NCI-H510A treated with DMSO at 0.1 percent for 48 hours (cell line): ENCODE data around the gene VSIG10L.

ENCODE experiments used
- DNase-seq: peaks from one replicate; lab custom pipeline; 2025; lab: John Stamatoyannopoulos, UW

VSIG10L gene

GRCh38 chr19:51341976-51342580, at the start of gene VSIG10L:
Gene VSIG10L (minus strand): TSS chr19:51342139. CDS start chr19:51342124, 15 bp downstream.
- no peak for DNase-seq

DNA sequence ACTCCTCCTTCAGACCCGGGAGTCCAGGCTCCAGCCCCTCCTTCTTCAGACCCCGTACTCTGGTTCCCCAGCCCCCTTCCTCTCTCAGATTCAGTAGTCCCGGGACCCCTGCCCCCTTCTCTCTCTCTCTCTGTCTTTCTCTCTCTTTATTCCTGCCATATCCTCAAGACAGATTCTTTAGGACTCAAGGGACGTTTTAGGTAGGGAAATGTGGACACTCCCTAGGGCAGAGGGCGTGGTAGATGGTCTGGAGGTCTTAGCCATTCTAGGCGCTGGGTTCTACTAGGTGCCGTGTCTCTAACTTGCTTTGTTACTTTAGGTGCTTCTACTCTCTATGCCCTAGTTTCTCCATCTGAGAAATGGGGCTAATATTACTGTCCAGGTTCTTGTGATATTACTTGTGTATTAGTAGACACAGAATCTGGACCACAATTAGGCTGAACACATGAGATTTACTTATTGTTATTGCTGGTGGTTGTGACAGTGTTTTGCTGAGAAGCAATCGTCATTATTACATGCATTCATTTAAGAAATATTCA, 49.2 kb upstream of the VSIG10L start:
- DNase-seq = no peak

- no peak for DNase-seq
Observed at GRCh38 chr19:51389143-51389542, 47.2 kb upstream of the VSIG10L start.

GRCh38 chr19:51387924-51388389, 46.0 kb upstream of the VSIG10L start, which contains the start of gene LIM2:
Gene LIM2 (minus strand): TSS chr19:51387974. CDS start chr19:51387443, 531 bp downstream.
- DNase-seq = no peak

GRCh38 chr19:51386882-51387520, 45.1 kb upstream of the VSIG10L start:
- no peak for DNase-seq

- DNase-seq = no peak
Observed at GRCh38 chr19:51382004-51382403, 40.1 kb upstream of the VSIG10L start.

- no peak for DNase-seq
Observed at GRCh38 chr19:51380379-51380778, 38.4 kb upstream of the VSIG10L start.

GRCh38 chr19:51377422-51377821, 35.5 kb upstream of the VSIG10L start:
- DNase-seq = no peak

DNA sequence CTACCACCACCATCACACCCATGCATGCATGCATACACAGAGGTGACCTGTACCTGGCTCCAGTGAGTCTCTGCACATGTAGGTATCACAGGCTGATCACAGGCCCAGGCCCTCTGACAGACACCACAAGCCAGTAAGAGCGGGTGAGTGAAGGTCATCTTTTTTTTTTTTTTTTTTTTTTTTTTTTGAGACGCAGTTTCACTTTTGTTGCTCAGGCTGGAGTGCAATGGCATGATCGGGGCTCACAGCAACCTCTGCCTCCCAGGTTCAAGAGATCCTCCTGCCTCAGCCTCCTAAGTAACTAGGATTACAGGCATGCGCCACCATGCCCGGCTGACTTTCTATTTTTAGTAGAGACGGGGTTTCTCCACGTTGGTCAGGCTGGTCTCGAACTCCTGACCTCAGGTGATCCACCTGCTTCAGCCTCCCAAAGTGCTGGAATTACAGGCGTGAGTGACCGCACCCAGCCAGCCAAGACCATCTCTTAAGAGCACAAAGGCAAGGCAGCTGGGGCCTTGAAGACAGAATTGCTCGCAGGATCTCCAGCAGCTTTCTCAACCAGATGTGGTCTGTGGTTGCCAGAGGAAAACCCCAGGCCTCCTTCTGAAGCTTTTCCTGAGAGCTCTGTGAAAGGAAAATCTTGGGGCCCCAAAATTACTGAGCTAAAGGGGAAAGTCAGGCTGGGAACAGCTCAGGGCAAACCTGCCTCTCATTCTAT, 33.7 kb upstream of the VSIG10L start:
- DNase-seq = no peak

GRCh38 chr19:51372649-51373504, 30.9 kb upstream of the VSIG10L start, which contains the start of gene NKG7:
Gene NKG7 (minus strand): TSS chr19:51372654. CDS start chr19:51372535, 119 bp downstream.
- no peak for DNase-seq

GRCh38 chr19:51372021-51372648, 30.2 kb upstream of the VSIG10L start:
- no peak for DNase-seq

DNA sequence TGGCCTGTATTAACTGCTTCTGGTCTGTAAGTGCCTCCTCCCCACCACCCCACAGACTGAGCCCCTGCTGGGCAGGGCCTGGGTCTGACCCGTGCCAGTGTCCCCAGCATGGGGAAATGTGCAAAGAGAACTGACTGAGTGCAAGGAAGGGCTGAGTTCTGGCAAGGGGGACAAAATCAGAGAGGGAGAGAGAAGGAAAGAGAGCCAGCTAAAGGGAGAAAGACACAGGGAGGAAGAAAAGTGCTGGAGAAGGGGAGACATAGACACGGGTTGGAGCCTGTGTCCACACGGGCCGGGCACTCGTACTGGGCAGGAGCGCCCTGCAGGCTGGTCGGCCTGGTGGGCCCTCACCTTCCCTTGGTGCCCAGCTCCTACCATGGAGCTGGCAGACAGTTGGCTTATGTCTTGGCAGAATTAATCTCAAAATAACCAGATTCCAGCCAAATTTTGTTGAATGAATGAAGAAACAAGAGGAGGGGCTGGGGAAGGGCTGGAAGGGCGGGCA, 29.3 kb upstream of the VSIG10L start:
- no peak for DNase-seq

DNA sequence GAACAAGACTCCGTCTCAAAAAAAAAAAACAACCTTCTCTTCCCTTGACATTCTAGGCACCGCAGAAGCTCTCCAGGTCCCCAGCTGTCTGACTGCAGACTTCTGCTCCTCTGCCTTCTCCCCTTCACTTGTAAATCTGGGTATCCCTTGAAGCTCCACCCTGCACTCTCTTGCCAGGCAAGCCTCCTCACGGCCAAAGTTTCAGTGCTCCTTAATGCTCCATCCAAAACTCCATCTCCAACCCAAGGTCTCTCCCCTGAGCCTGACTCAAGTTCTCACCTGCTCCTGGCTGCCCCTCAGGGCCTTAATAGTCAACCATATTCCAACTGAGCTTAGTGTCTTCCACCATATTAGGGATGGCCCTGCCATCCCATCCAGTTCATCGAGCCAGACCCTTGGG, 28.3 kb upstream of the VSIG10L start:
- DNase-seq = no peak

DNA sequence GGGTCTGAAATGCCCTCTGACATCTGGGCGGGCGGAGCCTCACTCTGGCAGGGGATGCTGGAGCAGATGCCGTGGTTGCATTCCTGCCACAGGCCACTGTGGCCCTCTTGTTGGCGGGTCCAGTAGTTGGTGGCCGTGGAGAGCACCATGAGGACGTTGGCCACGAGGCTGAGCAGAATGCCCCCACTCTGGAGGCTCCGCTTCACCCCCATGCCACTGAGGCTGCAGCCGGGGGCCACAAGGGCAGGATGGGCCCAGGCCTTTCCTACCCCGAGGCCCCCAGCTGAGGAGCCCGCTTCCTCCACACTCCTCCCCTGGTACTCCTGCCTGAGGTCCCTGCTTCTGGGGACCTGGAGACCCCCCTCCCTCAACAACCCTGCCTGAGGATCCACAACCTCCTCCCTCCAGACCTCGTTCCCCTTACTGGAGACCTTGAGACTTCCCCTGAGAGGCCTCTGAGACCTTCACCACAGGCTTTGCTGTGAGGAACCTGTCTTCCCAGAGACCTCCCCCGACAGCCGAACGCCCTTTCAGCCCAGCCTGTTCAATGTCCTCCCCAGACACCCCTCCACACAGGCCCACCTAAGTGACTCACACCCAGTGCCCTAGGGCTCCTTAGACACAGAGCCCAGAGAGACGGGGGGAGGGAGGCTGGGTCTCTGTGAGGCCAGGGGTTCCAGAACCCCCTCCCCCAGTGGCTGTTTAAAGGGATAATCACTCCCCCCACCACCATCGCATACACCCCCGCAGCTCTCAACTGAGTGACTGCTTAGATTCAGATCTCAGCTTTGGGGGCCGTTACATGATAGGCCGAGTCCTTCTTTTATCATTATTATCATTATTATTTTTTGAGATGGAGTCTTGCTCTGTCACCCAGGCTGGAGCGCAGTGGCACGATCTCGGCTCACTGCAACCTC, 26.7 kb upstream of the VSIG10L start, which contains the start of gene CLDND2:
TSS of gene CLDND2 (minus strand) at position 638 of the 917 bp plus-strand sequence. CDS start at position 212, 426 bp downstream.
- no peak for DNase-seq

GRCh38 chr19:51367565-51368365, 25.8 kb upstream of the VSIG10L start:
- DNase-seq = no peak

DNA sequence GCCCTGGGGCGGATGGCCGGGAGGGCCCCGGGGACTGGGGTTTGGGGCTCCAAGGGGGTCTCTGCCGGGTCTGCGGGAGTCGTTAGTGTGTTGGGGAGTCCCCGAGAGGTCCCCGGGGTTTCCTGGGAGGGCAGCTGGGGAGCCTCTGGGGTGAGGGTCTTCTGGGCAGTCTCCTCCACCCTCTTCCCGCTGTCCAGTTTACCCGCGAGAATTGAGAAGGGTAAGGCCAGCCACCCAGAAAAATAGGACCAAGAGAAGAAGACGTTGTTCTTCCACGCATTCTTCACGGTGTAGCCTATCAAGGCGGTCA, 25.3 kb upstream of the VSIG10L start:
- DNase-seq = no peak

- DNase-seq = no peak
Observed at GRCh38 chr19:51366389-51367254, 24.7 kb upstream of the VSIG10L start.

DNA sequence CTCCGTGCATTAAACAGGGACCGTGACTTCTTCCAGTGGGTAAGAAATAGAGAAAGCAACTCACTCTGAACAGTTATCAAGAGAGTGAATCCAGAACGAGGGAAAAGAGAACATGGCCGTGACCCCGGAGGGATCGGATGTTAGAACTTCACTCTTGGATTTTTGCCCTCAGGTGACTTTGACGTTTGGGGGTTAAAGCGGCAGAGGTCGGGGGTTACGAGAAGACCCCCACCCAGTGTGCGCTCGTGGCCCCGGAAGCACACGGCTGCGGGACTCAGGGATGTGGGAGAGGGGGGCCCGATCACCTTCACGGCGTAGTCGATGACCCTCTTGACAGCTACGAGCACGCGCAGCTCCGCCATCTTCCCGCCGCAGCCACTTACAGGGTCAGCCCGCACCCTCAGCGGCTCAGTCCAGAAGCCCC, 24.0 kb upstream of the VSIG10L start, which contains the start of gene ETFB:
TSS of gene ETFB (minus strand) at position 424 of the 424 bp plus-strand sequence. CDS start at position 362, 62 bp downstream.
- no peak for DNase-seq
